ENCODE measurements around the gene TYMS.
A peak's percentile ranks its signal among the peaks of the same experiment; 100 is the strongest.

The TYMS gene

GRCh38 chr18:647304-647703 is 10.1 kb upstream of the TYMS start:
- DNase-seq (ENCODE audit: low read depth) = peak; percentile 25

DNA sequence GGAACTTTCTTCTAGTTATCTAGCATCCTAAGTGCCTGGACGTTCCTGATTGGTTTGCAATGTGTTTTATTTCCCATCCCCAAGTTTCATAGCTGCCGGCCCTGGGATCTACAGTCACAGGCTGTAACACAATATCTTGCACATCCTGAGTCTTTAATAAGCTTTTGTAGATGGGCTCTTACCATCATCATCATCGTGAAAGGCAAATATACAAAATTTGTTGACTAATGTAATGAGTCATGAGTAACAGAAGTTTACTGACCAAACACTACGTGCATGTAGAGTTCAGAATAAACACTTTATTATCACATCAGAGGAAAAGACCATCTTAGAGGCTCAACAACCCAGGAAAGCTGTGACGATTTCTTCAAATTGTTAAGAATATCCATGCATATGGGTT is 8.1 kb upstream of the TYMS start:
- peak; percentile 76 for DNase-seq (ENCODE audit: low read depth)

GRCh38 chr18:650428-650858 is 7.0 kb upstream of the TYMS start:
- no peak for DNase-seq (ENCODE audit: low read depth)

- no peak for DNase-seq (ENCODE audit: low read depth)
Observed at GRCh38 chr18:652131-652530, 5.3 kb upstream of the TYMS start.

- no peak for DNase-seq (ENCODE audit: low read depth)
Observed at GRCh38 chr18:653512-653911, 3.9 kb upstream of the TYMS start.

- DNase-seq (ENCODE audit: low read depth) = no peak
Observed at GRCh38 chr18:654601-655000, 2.9 kb upstream of the TYMS start.

- DNase-seq (ENCODE audit: low read depth) = no peak
Observed at GRCh38 chr18:655445-655844, 2.0 kb upstream of the TYMS start.

DNA sequence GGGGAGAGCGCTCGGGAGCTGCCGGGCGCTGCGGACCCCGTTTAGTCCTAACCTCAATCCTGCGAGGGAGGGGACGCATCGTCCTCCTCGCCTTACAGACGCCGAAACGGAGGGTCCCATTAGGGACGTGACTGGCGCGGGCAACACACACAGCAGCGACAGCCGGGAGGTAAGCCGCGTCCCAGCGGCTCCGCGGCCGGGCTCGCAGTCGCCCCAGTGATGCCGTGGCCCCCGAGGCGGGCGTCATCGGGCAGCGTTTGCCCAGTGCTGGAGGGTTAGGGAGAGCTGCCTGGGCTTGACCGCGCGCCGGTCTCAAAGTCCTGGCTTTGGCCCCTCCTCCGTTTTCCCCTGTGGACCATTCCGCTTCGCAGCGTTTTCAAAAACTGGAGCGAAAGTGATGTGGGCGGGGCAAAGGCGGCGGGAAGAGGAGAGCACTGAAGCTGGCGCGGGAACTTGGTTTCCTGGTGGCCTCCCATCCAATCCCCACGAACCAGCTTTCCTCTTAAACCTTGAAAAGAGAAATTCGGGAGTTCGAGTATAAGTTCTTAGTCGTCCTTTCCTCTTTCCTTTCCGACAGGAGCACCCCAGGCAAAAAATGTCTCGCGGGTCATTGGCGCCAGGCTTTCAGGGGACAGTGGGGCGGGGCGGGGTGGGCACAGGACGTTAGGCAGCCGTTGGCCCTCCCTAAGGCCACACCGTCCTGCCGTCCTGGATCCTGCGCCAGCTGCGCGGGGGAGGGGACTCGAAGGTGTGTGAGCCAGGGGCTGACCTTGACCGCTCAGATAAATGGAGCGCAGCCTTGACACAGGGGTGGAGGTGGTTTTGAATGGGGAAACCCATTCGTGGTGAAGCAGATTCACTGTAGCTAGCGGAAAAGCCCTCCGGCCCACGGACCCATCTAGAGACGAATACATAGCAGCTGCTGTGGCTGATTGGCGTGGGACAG is 821 bp downstream of the TYMS start:
- DNase-seq (ENCODE audit: low read depth) = peak; percentile 94

GRCh38 chr18:658947-659533 is 1.6 kb downstream of the TYMS start:
- no peak for DNase-seq (ENCODE audit: low read depth)

DNA sequence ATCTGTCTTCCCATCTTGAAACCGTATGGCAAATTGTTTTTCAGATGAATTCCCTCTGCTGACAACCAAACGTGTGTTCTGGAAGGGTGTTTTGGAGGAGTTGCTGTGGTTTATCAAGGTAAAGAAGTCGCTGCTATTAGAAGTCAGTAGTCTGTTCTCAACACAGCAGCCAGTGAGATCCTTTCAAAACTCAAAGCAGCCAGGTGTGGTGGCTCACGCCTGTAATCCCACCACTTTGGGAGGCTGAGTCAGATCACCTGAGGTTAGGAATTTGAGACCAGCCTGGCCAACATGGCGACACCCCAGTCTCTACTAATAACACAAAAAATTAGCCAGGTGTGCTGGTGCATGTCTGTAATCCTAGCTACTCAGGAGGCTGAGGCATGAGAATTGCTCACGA is 2.1 kb downstream of the TYMS start:
- DNase-seq (ENCODE audit: low read depth) = no peak

- DNase-seq (ENCODE audit: low read depth) = no peak
Observed at GRCh38 chr18:662197-662596, 4.7 kb downstream of the TYMS start.

- no peak for DNase-seq (ENCODE audit: low read depth)
Observed at GRCh38 chr18:666177-666576, 8.7 kb downstream of the TYMS start.

GRCh38 chr18:666628-667027 is 9.2 kb downstream of the TYMS start:
- no peak for DNase-seq (ENCODE audit: low read depth)

DNA sequence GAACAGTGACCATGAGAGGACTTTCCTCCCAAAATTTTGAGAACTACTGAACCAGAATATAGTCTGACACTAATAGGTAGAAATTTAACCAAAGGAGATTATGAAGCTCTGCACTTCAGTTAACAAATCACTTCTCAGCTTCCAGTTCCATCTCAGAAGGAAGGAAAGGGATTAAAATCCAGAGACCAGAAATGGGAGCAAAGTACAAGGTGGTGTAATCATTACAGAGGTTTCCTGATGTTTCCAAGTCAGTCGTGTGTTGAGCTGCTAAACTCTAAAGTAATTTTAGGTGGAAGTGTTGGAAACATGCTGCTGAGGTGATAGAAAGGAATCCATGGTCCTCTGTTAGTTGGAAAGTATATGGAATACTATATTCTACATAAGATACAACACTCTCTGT is 10.8 kb downstream of the TYMS start:
- no peak for DNase-seq (ENCODE audit: low read depth)

- DNase-seq (ENCODE audit: low read depth) = no peak
Observed at GRCh38 chr18:669077-669476, 11.6 kb downstream of the TYMS start.

DNA sequence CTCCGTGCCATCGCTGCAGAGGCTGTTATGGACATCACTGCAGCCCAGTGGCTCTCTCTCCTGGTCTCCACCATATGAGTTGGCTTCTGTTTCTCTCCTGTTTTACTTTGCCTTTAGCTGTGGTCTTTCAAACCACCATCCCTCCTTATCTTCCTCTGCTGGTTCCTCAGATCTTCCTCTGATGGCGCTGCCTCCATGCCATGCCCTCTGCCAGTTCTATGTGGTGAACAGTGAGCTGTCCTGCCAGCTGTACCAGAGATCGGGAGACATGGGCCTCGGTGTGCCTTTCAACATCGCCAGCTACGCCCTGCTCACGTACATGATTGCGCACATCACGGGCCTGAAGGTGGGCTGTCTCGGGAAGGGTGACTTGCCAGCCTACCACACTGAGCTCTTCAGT is 13.1 kb downstream of the TYMS start:
- DNase-seq (ENCODE audit: low read depth) = no peak

DNA sequence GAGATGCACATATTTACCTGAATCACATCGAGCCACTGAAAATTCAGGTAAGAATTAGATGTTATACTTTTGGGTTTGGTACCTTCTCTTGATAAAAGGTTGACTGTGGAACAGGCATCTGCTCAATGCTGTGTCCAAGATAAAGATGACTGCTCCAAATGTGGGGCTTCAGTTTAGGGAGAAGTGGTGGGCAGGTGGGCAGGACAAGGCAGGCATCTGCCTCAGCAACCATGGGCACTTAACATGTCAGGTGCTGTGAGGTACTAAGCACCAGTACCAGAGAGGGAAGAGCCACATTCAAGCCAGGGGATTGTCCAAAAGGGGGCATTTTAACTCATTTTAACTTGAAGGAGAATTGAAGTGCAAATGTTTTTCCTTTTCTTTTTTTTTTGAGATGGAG is 14.0 kb downstream of the TYMS start:
- DNase-seq (ENCODE audit: low read depth) = no peak

- no peak for DNase-seq (ENCODE audit: low read depth)
Observed at GRCh38 chr18:673317-673716, 15.9 kb downstream of the TYMS start.

GRCh38 chr18:673769-674168 is 16.3 kb downstream of the TYMS start:
- no peak for DNase-seq (ENCODE audit: low read depth)

DNA sequence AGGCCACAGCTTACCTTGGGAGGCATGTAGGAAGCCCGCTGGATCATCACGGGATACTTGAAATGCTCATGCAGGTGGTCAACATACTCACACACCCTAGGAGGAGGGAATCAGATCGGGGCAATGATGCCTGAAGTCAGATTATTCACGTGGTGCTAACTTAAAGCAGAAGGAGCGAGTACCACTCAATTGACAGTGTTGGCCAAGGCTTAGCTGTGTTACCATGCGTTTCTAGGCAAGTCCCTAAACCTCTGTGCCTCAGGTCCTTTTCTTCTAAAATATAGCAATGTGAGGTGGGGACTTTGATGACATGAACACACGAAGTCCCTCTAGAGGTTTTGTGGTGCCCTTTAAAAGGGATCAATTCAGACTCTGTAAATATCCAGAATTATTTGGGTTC is 17.9 kb downstream of the TYMS start:
- no peak for DNase-seq (ENCODE audit: low read depth)

DNA sequence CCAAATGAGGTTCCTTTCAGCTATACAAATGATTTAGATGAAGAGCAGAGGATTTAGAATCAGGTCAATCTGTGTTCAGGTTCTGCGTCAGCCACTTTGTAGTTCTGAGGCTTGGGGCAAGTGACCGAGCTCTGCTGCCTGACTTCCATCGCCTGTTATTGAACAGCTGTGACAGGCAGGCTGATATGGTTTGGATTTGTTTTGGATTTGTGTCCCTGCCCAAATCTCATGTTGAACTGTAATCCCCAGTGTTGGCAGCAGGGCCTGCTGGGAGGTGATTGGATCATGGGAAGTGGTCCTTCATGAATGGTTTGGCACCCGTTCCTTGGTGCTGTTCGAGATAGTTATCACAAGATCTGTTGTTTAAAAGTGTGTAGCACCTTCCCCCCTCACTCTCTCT is 18.6 kb downstream of the TYMS start:
- DNase-seq (ENCODE audit: low read depth) = no peak

DNA sequence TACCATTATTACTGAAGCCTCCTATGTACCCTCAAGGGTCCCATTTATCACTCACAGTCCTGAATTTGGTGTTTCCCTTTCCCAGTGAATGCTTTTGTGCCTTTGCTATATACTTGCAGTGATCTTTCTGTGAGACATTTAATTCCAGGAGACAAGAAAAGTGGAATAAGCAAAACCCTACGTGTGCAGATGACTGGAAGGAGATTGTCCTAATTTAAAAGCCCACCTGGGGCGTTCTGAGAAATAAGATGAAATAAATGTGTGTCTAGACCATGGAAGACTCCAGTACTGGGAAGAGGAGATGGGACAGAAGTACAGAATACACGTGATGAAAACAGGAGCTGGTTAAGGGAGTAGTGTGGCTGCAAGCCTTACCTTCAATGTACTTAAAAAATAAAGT is 19.3 kb downstream of the TYMS start:
- DNase-seq (ENCODE audit: low read depth) = no peak

GRCh38 chr18:677145-677544 is 19.7 kb downstream of the TYMS start:
- no peak for DNase-seq (ENCODE audit: low read depth)

GRCh38 chr18:677951-678381 is 20.5 kb downstream of the TYMS start:
- DNase-seq (ENCODE audit: low read depth) = no peak

Data from ELR (cell line).